ENCODE results near the gene IFI27. TPM values are rescaled to one million over a fixed set of nuclear protein-coding genes. Genes with fewer than 3 reads are reported as not detected.

Gene IFI27
- total and polyA plus RNA-seq, 2 of the 8 experiments (the other 6 are each of a cell fraction or from before 2014, with no cell fraction given), result 0.76 to 2.2 TPM

GRCh38 chr14:94099006-94099405, 11.5 kb upstream of the IFI27 start:
- CTCF ChIA-PET (ENCODE audit: partially characterized antibody), result interaction anchor here (0.6 to 1.5 kb wide), 2 partner anchors 40 to 62 kb away, joined by 3 to 5 read pairs; no protein-coding TSS in a partner anchor
- H2BK12ac ChIP-seq (ENCODE audit: low read depth, low read length), result no peak overlapping the region

More at GRCh38 chr14:94099006-94099405, 11.5 kb upstream of the IFI27 start:
- FAIRE-seq (no peak), DNase-seq (ENCODE audit: low read depth in 1 of 2, low spot score in 2 of 2) (no peak)
- Histone ChIP-seq H3K23me2 (ENCODE audit: low read depth, low read length) (no peaks in the 10 kb centered on the region), H3K9ac (replicated peaks in 1 of 4; ENCODE audit: extremely low read depth in 1 of 4, low read depth in 3 of 4, low read length in 3 of 4) (no peak overlapping the region), H3K79me1 (ENCODE audit: low read depth, low read length) (no peaks in the 10 kb centered on the region), H4K8ac (ENCODE audit: extremely low read depth, insufficient read depth, low read length) (no peak overlapping the region), H3K23ac (ENCODE audit: insufficient read length) (no peak overlapping the region), H2BK20ac (ENCODE audit: low read length) (no peak overlapping the region), H3K27me3 (replicated peaks in 1 of 4; ENCODE audit: control insufficient read depth in 3 of 4, extremely low read depth in 1 of 4, insufficient read depth in 3 of 4, low read length in 3 of 4) (no peaks in the 10 kb centered on the region), H2AK5ac (ENCODE audit: low read depth, low read length) (no peak overlapping the region), H3K56ac (replicated peaks; ENCODE audit: insufficient read length, low read depth, low read length) (no peak overlapping the region), H3K79me2 (ENCODE audit: control insufficient read depth in 1 of 2, insufficient read depth in 2 of 2, low read length in 2 of 2) (no peaks in the 10 kb centered on the region), H4K91ac (replicated peaks; ENCODE audit: insufficient read length, low read length) (no peak overlapping the region), H4K20me1 (replicated peaks in 1 of 2; ENCODE audit: control insufficient read depth in 1 of 2, insufficient read depth in 2 of 2, low read length in 2 of 2) (no peaks in the 10 kb centered on the region), H2AFZ (ENCODE audit: low read length) (no peak overlapping the region), H3K36me3 (ENCODE audit: control insufficient read depth in 2 of 4, insufficient read depth in 4 of 4, low read length in 3 of 4) (no peaks in the 10 kb centered on the region; a peak in 1 of 8 replicates), H3K4me3 (ENCODE audit: extremely low read depth in 1 of 4, insufficient read depth in 2 of 4, low read depth in 3 of 4, low read length in 4 of 4) (no peak overlapping the region), H3K18ac (ENCODE audit: extremely low read depth, low read length) (no peak overlapping the region), H3K14ac (ENCODE audit: insufficient read length) (no peak overlapping the region), H3K27ac (ENCODE audit: low read depth, low read length) (no peak overlapping the region), H3K4me2 (ENCODE audit: insufficient read depth in 1 of 2, low read depth in 2 of 2, low read length in 2 of 2) (no peak overlapping the region), H4K5ac (ENCODE audit: insufficient read length, low read depth, low read length) (no peak overlapping the region), H2BK5ac (ENCODE audit: low read depth, low read length) (no peak overlapping the region), H3K9me3 (ENCODE audit: insufficient read depth in 2 of 2, low read depth in 1 of 2, low read length in 1 of 2) (no peaks in the 10 kb centered on the region), H3K4me1 (replicated peaks in 1 of 4; ENCODE audit: control insufficient read depth in 3 of 4, insufficient read depth in 4 of 4, low read length in 3 of 4) (no peaks in the 10 kb centered on the region), H2BK120ac (replicated peaks; ENCODE audit: low read depth, low read length) (no peak overlapping the region), H2BK15ac (ENCODE audit: low read length) (no peak overlapping the region), H3K4ac (replicated peaks; ENCODE audit: insufficient read length, low read depth, low read length) (no peak overlapping the region)
- WGBS, 2 experiments (ENCODE audit: extremely low coverage in 1 of 2, insufficient coverage in 1 of 2, insufficient read length in 1 of 2, insufficient replicate concordance in 2 of 2, low coverage in 1 of 2, low lambda C conversion rate in 2 of 2, missing lambda C conversion rate in 1 of 2), result 84% methylated on average over 6 of the region's 6 CpGs; no CpG with 5 or more reads in 1 of the 2 experiments
- TF ChIP-seq NRF1 (IDR thresholded peaks at IDR 0.05; ENCODE audit: low read depth, low read length) (no peak), SIX5 (IDR thresholded peaks at IDR 0.05; ENCODE audit: low read depth, low read length) (no peak), BCL11A (IDR thresholded peaks at IDR 0.05; ENCODE audit: low read depth in 2 of 2, low read length in 2 of 2) (no peak), ASH2L (IDR thresholded peaks at IDR 0.05; ENCODE audit: low read length) (no peak), BRCA1 (IDR thresholded peaks at IDR 0.05; ENCODE audit: low read depth, low read length) (no peak), CTBP2 (IDR thresholded peaks at IDR 0.05; ENCODE audit: borderline replicate concordance, insufficient read depth, insufficient read length, low read length) (no peak), TAF7 (optimal IDR thresholded peaks at IDR 0.05; ENCODE audit: borderline replicate concordance, low read depth, low read length) (no peak), SUZ12 (IDR thresholded peaks at IDR 0.05; ENCODE audit: low read length) (no peak), CEBPB (IDR thresholded peaks at IDR 0.05; ENCODE audit: low read depth, low read length) (no peak), MAX (IDR thresholded peaks at IDR 0.05) (no peak)
- POLR2A ChIA-PET (ENCODE audit: partially characterized antibody), result no interaction called here
